ENCODE data around the gene C6orf141. TPM values are rescaled to one million over a fixed set of nuclear protein-coding genes. Genes with fewer than 3 reads are reported as not detected.
"Not testable (repeated sequence)": the region's sequence is repeated elsewhere in the genome, so short reads cannot be mapped to it uniquely, and the experiment has no call there.

The C6orf141 gene
- total RNA-seq, 1 donor from 2014 or later = 2.1 TPM

- intact Hi-C loops (cut with DNase I) = no loop called here
- Histone ChIP-seq H3K4me3 (no peak overlapping the region), H3K9me3 (no peaks in the 10 kb centered on the region), H3K36me3 (no peaks in the 10 kb centered on the region), H3K27me3 (no peaks in the 10 kb centered on the region), H3K4me1 (no peaks in the 10 kb centered on the region), H3K27ac (no peak overlapping the region)
- TF ChIP-seq CTCF (IDR thresholded peaks at IDR 0.05) = no peak
- DNase-seq = no peak
- ATAC-seq = no peak
Measured at GRCh38 chr6:49576618-49577017, 26.1 kb downstream of the C6orf141 start.

- H3K27ac ChIP-seq = no peak overlapping the region
- no peak overlapping the region for H3K4me3 ChIP-seq
Measured at GRCh38 chr6:49579649-49580048, 29.2 kb downstream of the C6orf141 start.

GRCh38 chr6:49582529-49582928 is 32.1 kb downstream of the C6orf141 start:
- ATAC-seq (no peak), DNase-seq (no peak)
- H3K4me1 ChIP-seq = no peaks in the 10 kb centered on the region
- H3K36me3 ChIP-seq = no peaks in the 10 kb centered on the region
- intact Hi-C loops (cut with DNase I) = no loop called here
- H3K9me3 ChIP-seq = no peaks in the 10 kb centered on the region
- no peak for TF ChIP-seq CTCF (IDR thresholded peaks at IDR 0.05)
- H3K27me3 ChIP-seq = no peaks in the 10 kb centered on the region
- H3K27ac ChIP-seq = no peak overlapping the region
- no peak overlapping the region for H3K4me3 ChIP-seq

More at GRCh38 chr6:49579649-49580048, 29.2 kb downstream of the C6orf141 start:
- no peaks in the 10 kb centered on the region for H3K4me1 ChIP-seq
- H3K9me3 ChIP-seq = no peaks in the 10 kb centered on the region
- H3K27me3 ChIP-seq = no peaks in the 10 kb centered on the region
- DNase-seq = no peak
- ATAC-seq = no peak
- H3K36me3 ChIP-seq = no peaks in the 10 kb centered on the region
- intact Hi-C loops (cut with DNase I) = no loop called here
- TF ChIP-seq CTCF (IDR thresholded peaks at IDR 0.05) = no peak

- H3K27ac ChIP-seq; H3K9me3 ChIP-seq; H3K4me3 ChIP-seq; ATAC-seq; H3K27me3 ChIP-seq; H3K36me3 ChIP-seq; intact Hi-C loops (cut with DNase I); DNase-seq; H3K4me1 ChIP-seq: not testable (repeated sequence)
Measured at GRCh38 chr6:49587262-49587661, 36.8 kb downstream of the C6orf141 start.

Other genes starting within 250 kb of the C6orf141 start
- gene MMUT, start 87.4 kb upstream of the C6orf141 start, total RNA-seq = 23.3 TPM
- 3.8 TPM for gene CENPQ, start 87.3 kb upstream of the C6orf141 start, total RNA-seq
- gene GLYATL3, start 50.7 kb upstream of the C6orf141 start, total RNA-seq = not detected
- gene RHAG, start 86.2 kb downstream of the C6orf141 start, total RNA-seq = not detected
- gene CRISP2, start 162.9 kb downstream of the C6orf141 start, total RNA-seq = not detected
- not detected for gene CRISP3, start 193.7 kb downstream of the C6orf141 start, total RNA-seq
- not detected for gene PGK2, start 236.6 kb downstream of the C6orf141 start, total RNA-seq

Data from upper lobe of right lung (tissue), 1 donor.